Epithelial cell of esophagus (primary cell): ENCODE data around the gene CERT1.
"Not testable (repeated sequence)": the region's sequence is repeated elsewhere in the genome, so short reads cannot be mapped to it uniquely, and the experiment has no call there.

Experiments
- DNase-seq: peaks from one replicate; pipeline ENCODE4 v3.0.0; 2010; ENCODE audit warnings: low read depth
- H3K4me3 ChIP-seq: 2 replicates; pipeline ENCODE4 v1.5.1; 2011; ENCODE audit warnings: mild to moderate bottlenecking, low read length, control low read depth
- TF ChIP-seq, protein P1 (sequence below): IDR thresholded peaks from 2 replicates; pipeline ENCODE4 v1.5.1; 2011; ENCODE audit warnings: low read depth, mild to moderate bottlenecking, low read length, control low read depth, inconsistent platforms; ENCODE audit not compliant: insufficient read depth; ENCODE audit errors: missing control alignments

Gene CERT1

DNA sequence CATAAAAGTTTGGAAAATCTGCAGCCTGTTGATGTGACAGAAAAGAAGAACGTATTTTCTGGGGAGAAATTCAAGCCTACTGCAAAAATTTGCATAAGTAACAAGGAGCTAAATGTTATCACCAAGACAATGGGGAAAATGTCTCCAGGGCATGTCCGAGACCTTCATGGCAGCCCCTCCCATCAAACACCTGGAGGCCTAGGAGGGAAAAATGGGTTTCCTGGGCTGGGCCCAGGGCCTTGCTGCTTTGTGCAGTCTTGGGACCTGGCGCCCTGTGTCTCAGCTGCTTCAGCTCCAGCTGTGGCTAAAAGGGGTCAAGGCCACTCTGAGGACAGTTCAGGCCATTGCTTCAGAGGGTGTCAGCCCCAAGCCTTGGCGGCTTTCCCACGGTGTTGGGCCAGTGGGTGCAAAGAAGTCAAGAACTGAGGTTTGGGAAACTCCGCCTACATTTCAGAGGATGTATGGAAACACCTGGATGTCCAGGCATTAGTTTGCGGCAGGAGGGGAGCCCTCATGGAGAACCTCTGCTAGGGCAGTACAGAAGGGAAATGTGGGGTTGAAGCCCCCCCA, 13.1 kb downstream of the CERT1 start:
- DNase-seq: no peak
- TF ChIP-seq, protein P1, sequence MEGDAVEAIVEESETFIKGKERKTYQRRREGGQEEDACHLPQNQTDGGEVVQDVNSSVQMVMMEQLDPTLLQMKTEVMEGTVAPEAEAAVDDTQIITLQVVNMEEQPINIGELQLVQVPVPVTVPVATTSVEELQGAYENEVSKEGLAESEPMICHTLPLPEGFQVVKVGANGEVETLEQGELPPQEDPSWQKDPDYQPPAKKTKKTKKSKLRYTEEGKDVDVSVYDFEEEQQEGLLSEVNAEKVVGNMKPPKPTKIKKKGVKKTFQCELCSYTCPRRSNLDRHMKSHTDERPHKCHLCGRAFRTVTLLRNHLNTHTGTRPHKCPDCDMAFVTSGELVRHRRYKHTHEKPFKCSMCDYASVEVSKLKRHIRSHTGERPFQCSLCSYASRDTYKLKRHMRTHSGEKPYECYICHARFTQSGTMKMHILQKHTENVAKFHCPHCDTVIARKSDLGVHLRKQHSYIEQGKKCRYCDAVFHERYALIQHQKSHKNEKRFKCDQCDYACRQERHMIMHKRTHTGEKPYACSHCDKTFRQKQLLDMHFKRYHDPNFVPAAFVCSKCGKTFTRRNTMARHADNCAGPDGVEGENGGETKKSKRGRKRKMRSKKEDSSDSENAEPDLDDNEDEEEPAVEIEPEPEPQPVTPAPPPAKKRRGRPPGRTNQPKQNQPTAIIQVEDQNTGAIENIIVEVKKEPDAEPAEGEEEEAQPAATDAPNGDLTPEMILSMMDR: no peak

DNA sequence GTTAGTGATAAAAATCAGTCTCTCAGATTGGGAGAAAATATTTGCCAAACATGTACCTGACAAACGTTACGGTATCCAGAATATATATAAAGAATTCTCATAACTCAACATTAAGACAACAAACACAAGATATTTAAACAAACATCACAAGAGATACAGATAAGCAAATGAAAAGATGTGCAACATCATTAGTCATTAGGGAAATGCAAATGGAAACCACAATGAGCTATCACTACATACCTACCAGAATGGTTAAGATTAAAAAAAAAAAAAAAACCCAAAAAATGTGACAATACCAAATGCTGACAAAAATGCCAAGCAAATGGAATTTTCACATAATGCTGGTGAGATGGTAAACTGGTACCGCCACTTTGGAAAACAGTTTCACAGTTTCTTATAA, 15.4 kb downstream of the CERT1 start:
- H3K4me3 ChIP-seq: no peak overlapping the region
- no peak for DNase-seq
- TF ChIP-seq, protein P1: no peak

More for the DNA sequence above, 13.1 kb downstream of the CERT1 start:
- no peak overlapping the region for H3K4me3 ChIP-seq

DNA sequence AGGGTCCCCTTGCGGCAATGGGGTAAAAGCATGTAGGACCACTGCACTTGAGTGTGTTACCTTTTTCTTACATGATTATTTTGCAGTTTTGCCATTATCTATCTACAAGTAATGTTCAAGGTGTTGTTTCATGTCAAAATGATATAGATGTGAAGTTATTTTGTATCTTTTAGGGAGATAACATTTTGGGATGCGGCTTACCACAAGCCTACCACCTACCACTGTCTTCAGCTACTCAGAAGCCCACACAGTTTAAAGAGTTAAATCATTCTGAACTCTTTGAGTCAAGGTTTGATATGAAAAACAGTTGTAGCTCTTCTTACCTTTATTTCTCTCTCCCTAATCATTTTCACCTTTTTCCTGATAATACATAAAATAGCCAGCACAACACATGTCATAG, 19.8 kb downstream of the CERT1 start:
- no peak overlapping the region for H3K4me3 ChIP-seq
- no peak for DNase-seq
- TF ChIP-seq, protein P1: no peak

DNA sequence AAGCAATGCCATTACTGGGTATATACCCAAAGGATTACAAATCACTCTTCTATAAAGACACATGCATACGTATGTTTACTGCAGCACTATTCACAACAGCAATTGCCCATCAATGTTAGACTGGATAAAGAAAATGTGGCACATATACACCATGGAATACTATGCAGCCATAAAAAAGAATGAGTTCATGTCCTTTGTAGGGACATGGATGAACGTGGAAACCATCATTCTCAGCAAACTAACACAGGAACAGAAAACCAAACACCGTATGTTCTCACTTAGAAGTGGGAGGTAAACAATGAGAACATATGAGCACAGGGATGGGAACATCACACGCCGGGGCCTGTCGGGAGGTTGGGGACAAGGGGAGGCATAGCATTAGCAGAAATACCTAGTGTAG, 21.6 kb downstream of the CERT1 start:
- not testable (repeated sequence) for H3K4me3 ChIP-seq

DNA sequence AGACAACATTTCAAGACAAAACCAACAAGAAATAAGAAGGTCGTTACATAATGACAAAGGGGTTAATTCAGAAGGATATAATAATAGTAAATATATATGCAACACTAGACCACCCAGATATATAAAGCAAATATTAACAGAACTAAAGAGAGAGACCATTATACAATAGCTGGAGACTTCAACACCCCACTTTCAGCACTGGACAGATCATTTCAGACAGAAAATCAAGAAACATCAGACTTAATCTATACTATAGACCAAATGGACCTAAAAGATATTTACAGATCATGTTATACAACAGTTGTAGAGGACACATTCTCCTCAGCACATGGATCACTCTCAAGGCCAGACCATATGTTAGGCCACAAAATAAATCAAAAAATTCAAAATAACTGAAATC, 26.8 kb downstream of the CERT1 start:
- TF ChIP-seq, protein P1: no peak
- no peak for DNase-seq
- no peak overlapping the region for H3K4me3 ChIP-seq

More for the DNA sequence above, 21.6 kb downstream of the CERT1 start:
- DNase-seq: not testable (repeated sequence)

DNA sequence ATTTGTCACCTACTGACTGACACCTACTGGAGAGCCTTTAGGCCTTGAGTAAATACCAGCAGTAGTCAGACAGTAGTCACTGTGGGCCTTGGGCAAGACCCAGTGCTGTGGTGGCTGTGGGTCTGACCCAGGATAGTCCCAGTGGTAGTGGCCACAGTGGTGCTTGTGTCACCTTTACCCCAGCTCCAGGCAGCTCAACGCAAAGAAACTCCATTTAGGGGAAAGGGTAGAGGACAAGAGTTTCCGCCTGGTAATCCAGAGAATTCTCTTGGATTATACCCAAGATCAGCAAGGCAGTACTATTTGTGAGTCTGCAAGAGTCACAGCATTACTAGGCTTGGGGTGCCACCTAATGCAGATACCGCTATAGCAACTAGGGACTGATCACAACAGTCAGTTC, 28.9 kb downstream of the CERT1 start:
- DNase-seq: peak; percentile 29
- H3K4me3 ChIP-seq: no peak overlapping the region
- TF ChIP-seq, protein P1: peak; percentile 18

DNA sequence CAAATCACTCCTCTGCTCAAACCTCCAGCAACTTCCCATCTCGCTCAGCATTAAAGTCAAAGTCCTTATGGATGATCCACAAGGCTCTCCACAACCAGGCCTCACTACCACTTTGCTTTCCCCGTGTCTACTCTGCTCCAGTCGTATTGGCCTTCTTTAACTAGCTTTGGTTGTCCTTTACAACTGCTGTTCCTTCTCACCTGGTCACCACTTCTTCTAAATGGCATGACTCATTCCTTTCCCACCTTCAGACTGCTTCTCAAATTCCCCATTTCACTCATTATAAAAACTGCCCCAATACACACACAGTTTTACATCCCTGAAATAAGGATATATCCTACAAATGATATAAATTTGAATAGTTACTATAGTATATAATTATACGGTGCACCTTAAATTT, 30.4 kb downstream of the CERT1 start:
- DNase-seq: no peak
- no peak overlapping the region for H3K4me3 ChIP-seq
- TF ChIP-seq, protein P1: no peak
